RCC 7860 (cell line): Measurements from ENCODE around the gene ANGEL1.
A peak's percentile ranks its signal among the peaks of the same experiment; 100 is the strongest.

Experiments
- DNase-seq: peaks from one replicate; pipeline ENCODE4 v3.0.0-alpha.2; 2015; ENCODE audit warnings: low spot score
- FAIRE-seq: peaks from 2 replicates; lab custom pipeline; 2012; peaks lifted over from hg19 to GRCh38; lab: Jason Lieb, UNC

Gene ANGEL1

DNA sequence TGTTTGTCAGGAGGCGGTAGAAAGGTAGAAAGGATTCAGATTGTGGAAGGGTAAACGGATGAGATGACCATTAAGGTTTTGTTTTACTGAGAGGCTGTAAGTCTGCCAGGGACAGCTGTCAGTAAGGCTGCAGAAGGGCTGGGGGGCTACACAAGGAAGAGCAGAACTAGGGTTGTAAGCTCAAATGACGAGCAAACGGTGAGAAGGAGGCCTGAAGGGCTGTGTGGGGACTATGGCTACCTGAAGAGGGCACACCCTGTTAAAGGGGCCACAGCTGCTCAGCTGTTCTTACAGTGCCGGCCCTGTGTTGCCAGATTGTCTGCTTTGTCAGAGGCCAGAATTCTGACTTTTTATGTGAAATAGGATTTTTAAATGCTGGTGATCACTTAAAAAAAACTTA lies 32.3 kb downstream of the ANGEL1 start:
- FAIRE-seq, result no peak

DNA sequence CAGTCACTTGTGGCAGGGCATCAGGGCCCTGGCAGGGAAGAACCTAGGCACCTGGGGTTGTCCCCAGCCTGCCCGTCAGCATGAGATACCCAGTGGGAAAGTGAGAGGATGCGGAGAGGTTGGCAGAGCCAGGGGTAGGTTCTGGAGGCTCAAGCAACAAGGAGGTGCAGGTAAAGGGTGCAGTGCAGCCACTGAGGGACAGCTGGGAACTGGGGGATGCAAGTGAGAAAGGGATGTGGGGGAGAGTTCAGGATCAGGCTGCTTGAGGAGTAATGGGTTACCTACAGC lies 32.7 kb downstream of the ANGEL1 start:
- no peak for DNase-seq
- FAIRE-seq, result no peak

More for the DNA sequence above, 32.3 kb downstream of the ANGEL1 start:
- DNase-seq, result no peak

DNA sequence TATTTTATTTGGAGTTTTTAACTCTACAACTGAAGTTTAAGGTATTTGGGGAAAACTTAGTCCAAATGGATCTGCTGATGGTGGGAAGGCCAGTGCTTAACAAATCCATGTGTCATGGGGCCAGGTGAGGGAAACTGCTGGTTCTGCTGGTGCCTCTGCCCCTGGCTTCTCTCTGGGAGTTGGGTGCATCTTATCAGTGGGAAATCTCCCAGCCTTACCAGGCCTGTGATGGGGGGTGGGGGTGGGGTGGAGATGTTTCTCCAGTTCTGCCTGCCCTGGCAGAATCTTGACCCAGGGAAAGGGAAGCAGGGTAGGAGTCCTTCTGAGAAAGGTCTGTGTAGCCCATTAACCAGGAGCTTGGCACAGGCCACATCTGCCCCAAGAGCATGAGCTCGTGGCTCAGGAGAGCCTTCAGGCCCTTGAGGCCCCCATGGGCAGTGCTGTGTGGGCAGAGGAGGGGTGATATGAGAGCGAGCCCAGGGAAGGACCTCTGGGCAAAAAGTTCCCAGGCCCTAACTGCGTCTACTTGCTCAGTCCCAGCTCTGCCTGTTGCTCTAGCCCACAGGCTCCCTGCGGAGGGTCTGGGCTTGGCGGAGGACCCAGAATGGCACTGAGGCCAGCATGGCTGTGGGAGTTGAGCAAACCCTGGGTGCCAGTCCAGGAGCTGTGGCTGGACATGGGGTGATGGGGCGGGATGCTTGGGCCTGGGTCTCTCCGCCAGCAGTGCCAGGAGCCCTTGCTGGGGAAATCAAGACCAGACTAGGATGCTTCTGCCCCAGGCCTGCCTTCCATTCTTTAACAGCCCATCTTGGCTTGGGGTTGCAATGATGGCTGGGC lies 33.2 kb downstream of the ANGEL1 start:
- no peak for DNase-seq
- FAIRE-seq, result no peak

DNA sequence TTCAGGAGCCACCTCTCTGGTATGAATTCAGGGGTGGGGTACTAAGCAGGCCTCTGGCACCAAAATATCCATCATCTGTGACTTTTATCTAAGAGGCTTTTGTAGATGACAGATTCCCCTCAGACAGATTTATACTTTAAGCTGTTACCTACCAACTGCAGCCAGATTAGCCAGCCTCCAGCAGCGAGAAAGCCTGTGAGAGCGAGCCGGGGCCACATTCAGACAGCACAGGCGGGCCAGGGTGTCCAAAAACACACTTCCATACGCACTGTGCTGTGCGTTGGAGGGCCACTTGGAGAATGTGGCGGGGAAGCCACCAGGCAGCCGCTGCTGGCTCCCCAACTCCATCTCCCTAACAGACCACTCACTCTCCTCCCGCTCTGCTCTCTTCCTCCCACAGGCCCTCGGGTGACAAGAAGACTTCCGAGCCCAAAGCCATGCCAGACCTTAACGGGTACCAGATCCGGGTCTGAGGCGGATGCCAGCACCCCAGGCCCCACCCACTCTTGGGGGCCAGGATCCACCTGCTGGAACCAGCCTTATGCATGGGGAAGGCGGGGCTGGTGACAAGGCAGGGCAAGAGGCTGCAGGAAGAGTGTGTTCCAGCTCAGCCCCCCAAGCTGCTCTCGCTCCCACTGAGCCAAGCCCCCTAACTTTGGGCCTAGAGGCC lies 34.0 kb downstream of the ANGEL1 start:
- no peak for DNase-seq
- no peak for FAIRE-seq

DNA sequence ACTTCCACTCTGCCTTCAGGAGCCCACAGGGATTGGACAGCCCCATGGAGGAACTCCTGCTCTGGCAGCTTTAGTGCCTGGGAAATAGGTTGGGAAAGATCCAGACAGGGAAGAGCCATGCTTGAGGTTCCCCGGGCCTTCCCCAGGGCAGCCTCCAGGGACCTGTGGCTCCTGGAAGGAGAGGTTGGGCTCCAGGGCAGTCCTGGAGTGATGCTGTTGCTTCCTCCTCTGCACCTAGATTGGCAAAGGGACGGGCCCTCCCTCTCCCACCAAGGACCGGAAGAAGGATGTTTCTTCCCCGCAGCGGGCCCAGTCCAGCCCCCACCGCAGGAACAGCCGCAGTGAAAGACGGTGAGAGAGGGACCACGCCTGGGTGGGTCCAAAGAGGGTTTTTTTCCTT lies 35.0 kb downstream of the ANGEL1 start:
- DNase-seq (no peak), FAIRE-seq (no peak)

DNA sequence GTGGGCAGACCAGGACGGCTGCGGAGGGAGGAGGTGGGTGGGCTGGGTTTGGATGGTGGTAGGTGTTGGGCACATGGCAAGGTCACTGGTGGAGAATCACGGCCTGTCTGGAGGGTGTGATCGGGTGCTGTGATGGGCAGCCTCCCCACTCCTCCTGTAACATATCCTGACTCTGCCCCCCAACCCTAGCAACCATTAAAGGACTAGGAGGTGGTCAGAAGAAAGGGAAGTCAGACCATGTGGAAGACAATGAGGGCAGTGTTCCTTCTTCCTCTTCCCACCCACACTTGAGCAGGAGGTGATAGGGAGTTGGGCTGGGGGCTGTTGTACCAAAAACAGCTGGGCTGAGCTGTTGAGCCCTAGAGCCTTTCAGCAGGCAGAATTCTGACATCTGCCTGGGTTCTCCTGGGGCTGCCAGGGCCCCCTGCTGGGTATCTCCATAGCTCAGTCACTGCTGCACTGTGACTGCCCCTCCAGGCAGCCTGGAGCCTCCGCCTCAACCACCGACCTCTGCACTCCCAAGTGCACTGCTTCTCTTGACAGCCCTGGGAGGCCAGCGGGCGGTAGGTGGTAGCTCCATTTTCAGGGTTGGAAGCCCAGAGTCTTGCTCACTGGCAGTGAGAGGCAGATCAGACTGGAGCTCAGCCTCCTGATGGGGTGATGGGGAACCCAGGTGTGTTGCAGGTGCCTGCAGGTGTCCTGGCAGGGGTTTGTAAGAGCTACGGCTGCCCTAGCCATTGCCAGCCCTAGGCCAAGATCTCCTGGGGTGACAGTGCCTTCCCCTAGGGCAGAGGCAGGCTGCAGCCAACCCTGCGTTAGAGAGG lies 36.0 kb downstream of the ANGEL1 start:
- FAIRE-seq (no peak), DNase-seq (no peak)

DNA sequence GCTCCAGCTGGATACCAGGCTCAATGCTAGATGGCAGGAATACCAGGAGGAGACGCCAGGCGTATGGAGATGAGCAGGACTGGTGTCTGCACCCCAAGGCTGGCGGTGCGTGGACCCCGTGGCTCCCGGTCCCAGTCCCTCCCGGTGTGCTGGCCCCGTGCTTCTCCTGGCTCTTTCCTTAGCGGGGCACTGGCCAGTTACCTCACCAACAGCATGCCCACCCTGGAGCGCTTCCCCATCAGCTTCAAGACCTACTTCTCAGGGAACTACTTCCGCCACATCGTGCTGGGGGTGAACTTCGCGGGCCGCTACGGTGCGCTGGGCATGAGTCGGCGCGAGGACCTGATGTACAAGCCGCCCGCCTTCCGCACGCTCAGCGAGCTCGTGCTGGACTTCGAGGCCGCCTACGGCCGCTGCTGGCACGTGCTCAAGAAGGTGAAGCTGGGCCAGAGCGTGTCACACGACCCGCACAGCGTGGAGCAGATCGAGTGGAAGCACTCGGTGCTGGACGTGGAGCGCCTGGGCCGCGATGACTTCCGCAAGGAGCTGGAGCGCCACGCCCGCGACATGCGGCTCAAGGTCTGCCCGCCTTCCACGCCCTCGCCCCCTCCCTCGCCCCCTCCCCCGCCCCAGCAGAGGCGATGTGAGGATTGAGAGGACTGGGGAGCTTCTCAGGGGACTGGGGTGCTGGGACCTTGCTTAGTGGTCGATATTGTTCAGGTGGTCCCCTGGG lies 36.8 kb downstream of the ANGEL1 start:
- DNase-seq (no peak), FAIRE-seq (no peak)

DNA sequence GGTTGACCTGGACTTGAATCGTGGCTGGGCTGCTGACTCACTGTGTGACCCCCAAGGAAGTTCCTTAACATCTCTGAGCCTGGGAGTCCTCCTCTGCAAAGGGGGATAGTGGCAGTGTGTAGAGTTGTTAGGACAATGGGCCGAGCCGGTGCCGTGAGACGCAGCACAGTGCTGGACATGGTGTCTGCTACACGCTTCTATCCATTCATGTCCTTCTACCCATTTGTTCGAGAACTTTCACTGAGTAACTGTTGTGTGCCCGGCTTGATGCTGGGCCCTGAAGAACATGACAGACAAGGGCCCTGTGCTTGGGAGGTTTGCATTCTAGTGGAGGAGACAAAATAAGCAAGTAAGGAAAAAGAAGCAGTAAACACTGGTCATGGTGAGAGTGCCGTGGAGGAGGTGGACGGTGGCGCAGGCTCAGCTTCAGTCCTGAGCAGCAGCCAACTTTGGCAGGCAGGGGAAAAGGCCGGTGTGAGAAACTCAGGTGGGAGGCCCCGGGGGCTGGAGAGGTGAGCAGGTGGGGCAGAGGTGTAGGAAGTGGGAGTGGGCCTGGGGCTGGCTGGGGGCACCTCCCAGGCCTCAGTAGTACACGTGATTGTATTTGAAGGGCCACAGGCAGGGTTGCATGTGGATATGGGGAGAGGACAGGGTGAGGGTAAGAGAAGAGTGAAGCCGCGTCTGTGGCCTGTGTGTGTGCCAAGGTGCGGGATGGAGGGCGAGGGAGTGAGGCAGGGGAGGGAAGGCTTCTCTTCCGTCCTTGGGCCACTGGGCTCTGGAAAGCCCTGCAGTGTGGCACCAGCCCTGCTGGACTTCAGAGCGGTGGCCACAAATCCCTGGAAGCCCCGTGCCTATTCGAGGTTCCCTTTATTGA lies 37.6 kb downstream of the ANGEL1 start:
- DNase-seq (no peak), FAIRE-seq (no peak)

DNA sequence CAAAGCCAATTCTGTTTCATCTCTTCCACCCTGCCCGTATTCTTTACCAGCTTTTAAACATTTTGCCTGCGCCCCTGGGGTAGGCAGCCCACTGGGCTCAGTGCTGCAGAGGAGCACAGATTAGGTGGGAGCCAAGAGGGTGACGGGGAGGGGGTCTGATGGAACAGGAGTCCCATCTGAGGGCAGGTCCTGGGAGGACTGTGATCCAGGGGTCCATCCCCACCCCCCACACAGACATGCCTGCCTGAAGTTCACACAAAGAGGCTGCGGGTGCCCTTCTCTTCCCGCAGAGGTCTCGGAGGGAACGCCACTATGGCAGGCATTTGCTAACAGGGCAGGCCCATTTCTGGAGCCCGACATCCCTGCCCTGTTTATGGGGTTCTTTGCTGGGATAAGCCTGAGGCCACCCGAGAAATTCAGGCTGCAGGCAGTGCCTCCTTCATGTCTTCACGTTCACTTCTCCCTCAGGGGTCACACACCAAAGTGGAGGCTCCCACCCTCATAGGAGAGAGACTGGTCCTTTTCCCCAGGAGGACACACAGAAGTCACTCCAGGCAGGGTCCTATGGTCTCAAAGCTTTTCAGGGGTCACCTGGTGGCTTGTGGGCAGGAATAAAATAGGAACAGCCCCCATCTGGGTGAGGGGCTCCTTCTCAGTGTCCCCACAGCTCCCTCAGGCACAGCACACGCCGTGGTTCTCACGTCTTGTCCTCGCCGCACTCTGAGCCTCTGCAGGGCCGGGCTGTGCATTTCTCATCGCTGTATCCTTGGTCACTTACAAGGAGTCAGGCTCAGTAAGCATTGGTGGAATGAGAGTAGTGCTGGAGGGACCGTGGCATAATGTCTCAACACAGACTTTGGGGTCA lies 38.5 kb downstream of the ANGEL1 start:
- no peak for FAIRE-seq
- DNase-seq, result no peak

DNA sequence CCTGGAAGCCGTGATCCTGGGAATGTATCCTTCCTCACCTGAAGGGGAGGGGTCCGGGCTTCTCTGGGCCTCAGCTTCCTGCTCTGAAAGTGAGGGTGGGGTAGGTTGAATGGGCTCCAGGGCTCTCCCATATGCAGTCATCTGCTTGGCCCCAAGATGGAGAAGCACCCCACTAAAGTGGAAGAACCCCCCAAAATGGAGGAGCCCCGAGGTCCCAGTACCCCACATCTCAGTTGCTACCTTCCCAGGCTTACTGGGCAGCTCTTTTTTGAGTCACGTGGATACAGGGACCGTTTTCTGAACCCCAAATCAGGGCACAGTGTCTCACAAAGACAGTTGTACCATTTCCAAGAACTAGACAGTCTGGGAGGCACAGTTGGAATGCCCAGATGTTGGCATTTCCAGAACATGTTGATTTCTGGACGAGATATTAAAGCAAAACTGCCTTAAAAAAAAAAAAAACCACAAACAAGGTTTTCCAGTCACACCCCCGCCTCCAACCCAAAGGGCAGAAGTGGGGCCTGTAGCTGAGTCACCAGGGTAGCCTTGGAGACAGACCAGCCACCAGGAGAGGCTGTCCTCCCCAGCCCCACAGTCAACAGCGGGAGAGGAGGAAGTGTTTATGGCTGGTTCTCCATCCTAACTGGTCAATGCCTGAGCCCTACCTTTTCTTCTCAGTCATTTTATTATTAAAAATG lies 39.3 kb downstream of the ANGEL1 start:
- FAIRE-seq, result peak; percentile 16
- DNase-seq, result peak; percentile 20

DNA sequence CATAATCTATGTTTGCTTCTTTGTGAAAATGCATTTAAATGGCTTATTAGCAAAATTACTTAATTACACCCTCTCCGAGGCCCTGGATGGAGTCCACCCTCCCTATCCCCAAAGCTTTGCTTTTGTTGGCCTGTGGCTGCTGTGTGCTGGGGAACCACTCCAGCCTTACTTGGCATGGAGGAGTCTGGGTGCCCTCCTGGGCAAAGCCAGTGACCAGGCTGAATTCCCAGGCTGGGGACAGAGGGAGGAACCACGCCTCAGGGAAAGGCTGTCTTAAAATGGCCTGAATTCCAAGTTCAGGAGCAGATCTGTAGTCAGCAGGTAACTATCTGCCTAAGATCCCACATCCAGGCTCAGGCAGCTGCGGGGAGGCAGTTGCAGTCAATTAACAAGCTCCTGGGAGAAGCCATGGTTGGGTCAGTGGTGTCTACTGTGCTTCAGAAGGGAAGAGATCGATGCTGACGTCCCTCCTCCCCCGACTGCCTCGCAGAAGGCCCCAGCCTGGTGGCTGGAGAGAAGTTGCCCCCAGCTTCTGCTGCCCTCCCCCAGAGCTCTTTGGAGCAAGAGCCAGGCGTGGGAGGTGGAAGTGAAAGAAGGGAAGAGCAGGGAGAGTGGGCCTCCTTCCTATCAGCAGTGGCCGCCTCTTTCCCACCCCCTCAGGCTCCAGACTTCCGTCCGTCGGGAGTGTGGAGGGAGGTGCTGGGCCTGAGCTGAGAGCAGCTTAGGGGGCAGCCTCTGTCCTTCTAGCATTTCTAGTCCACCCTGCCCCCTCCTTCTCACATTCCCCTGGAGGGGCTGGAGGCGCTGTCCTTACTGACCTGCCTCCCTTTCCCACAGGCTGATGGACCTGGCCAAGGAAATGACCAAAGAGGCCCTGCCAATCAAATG lies 40.1 kb downstream of the ANGEL1 start:
- FAIRE-seq (no peak), DNase-seq (no peak)

DNA sequence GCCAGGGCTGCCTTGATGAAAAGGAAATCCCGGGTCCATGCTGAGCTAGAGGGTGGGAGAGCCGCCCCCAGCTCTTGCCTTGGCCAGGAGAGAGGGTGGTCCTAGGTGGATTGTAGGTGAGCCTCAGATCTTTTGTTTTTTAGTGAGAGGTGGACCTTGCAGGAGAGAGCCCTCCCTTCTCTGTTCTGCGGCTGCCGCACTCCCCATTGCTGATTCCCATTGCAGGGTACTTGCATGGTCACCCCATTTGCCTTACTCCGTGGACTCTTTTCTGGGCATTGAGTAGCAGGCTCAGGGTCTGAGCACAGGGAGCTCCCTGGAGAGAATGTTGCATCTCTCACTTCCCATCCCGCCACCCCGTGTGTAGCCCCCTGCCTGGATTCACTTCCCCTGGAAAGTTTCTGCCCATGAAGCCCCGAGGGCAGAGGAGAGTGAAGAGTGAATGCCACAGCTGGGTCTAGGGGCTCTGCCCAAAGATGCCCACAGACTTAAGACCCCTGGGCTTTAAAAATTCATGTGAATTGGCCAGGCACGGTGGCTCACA lies 41.2 kb downstream of the ANGEL1 start:
- FAIRE-seq (no peak), DNase-seq (no peak)

DNA sequence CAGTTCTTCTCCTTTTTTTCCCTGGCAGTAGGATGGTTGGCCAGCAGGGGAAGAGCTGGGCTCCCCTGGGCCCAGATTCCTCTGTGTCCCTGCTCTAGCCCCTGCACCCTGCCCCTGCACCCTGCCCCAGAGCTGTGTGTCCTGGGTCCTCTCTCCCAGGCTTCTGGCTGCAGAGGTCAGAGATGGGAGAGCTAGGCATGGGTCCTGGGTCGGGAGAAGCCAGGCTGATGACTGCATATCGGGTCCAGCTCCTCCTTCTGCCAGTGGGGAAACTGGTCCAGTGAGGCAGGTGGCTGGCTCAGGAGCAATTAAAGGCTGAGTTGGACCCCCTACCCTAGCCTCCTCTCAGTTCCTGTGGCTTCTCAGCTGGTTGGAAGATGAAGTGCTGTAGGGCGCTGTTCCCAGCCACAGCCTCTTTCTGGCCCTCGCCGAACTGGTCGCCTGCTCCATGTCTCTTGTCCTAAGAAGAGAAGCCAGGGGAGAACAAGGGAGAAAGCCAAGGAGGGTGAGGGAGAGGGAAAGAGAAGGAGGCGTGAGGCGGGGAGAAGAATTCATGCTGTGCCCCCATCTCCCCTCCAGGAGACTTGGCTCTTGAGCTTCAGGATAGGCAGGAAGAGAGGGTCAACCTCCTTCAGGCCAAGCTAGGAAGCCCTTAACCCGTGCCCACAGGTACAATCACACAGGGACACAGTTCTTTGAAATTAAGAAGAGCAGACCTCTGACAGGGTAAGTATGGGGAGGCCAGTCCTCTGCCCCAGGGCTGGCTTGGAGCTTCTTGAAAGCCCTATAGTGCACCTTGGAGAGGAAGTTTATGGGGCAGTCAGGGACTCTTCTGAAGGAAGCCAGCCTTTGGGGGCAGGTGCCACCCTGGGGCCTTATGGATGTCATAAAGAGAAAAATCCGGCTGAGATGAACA lies 41.9 kb downstream of the ANGEL1 start:
- FAIRE-seq (no peak), DNase-seq (no peak)

DNA sequence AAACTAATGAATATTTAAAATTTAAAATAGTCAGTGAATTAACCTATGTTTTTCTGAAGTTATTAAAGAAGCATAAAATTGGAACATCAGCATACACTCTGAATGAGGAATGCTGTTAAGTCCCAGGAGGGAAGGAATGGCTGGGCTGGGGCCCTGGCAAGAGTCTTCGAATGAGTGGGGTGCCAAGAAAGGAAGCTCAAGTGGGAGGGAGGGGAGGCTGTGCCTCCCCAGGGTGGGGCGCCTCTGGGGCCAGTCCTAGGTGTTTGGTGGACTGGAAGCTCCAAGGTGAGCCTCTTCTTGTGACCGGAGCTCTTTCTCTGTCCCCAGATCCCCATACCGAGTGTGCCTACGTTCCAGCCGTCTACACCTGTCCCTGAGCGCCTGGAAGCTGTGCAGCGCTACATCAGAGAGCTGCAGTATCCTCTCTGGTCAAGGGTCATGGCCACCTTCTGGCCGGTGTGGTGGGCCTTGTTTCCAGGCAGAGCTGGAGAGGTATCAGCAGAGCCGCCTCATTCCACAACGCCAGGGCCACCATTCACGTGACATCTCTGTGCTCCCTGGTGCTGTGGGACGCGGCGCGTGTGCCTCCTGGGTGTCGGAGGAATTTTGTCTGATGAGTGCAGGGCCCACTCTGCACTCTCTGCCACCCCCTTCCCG lies 42.9 kb downstream of the ANGEL1 start:
- FAIRE-seq (no peak), DNase-seq (no peak)

DNA sequence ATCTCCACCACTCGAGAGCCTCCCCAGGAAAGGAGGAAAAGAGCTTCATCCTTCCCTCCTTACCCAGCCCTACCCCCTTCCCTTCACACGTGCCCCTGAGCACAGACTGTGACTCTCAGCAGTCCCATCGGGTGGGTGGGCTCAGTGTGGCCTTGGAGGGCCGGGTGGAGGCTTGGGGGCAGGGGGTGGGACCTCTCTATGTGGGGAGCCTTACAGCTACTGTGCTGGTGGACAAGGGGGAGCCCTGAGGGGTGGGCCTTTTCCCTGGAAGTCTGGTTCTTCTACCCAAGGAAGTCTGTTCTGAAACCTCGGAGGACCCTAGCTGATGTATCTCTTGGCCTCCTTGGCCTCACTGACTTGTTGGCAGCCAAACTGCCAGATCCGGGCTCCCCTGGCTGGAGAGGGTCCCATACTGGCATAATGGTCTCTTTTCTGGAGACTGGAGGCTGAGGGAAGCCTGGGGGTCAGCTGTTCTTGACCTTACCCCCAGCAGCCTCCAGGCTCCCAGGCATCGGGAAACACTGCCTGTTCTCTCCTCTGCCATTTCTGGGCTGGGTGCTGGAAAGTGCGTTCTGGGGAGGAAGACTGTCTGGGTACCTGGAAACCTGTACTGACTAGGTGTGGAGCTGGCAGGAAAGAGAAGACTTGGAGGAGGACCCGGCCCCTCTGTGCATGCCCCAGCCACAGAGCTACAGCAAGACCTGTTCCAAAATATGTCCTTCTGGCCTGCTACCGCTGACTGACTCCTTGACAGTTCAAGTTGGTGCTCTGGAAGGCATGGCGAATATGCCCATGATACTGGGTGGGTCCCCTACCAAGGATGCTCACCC lies 43.8 kb downstream of the ANGEL1 start:
- DNase-seq, result no peak
- no peak for FAIRE-seq
